ENCODE results near the gene ABHD1.
A peak's percentile ranks its signal among the peaks of the same experiment; 100 is the strongest.

Gene ABHD1

GRCh38 chr2:27134781-27135477, 11.3 kb downstream of the ABHD1 start:
- DNase-seq (ENCODE audit: insufficient read length, low spot score), result no peak
- FAIRE-seq, result peak; percentile 95

DNA sequence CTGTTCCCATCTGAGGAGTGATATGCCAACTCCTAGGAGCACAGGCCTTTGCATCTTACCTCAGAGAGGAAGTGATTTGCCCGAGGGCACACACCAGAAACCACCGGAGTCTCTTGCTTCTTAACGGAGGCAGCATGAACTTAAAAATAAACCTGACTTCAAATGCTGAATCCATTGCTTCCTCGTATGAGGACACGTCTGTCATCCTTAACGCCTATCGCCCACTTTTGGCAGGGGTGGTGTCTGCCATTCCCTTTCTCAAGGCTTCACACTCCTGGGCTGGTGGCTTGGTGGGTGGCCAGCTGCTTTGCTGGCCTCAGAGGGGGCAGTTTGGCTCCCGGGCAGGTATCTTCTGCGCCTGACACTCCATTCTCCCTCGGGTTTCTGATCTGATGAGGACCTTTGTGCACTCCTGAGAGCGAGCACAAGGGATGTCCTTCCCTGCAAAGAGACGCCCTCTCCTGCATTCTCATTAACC, 11.9 kb downstream of the ABHD1 start:
- FAIRE-seq (no peak), DNase-seq (ENCODE audit: insufficient read length, low spot score) (no peak)

DNA sequence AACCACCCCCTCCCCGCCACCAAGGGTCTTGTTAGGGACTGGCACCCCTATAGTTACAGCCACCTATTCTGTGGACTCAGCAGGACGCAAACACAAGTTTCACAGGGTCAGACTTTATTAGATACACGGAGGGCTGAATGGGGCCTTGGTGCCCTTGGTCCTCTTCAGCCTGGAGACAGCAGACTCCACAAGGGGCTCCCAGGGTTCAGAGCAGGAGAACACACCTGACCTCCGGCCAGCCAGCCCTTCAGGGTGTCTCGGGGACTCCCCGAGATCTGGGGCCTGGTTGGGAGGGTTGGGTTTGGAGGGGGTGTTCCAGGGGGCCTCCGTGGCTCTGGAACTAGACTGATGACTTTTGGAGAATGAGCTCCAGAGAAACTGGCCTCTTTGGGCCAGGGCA, 13.1 kb downstream of the ABHD1 start:
- FAIRE-seq (no peak), DNase-seq (ENCODE audit: insufficient read length, low spot score) (no peak)

DNA sequence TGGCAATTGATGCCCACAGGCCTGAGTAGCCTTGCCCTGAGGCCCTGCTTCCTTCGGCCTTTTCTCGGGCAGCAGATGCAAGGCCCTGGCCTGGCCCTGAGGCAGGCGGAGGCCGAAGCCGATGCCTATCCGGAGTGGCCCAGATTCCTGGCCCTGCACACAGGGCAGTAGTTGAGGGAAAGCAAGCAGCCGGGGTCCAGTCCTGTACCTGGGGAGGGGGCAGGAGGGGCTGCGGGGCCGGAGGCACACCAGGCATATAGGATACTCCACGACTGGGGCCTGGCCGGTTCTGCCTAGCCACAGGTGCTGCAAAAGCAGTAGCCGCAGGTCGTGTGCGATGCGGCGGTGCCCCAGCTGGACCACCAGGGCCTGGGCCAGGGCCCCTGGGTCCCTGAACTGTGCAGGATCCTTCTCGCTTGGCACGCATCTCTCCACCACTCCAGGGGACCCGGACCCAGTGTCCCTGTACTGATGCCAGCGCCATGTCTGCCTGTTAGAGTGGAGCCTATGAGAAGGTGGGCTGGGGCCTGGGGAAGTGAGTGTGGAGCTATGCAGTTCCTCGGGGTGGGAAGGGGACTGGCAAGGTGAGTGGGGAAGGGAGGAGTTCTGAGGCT, 13.8 kb downstream of the ABHD1 start:
- no peak for FAIRE-seq

GRCh38 chr2:27138111-27138510, 14.5 kb downstream of the ABHD1 start:
- no peak for DNase-seq (ENCODE audit: insufficient read length, low spot score)
- FAIRE-seq, result no peak

More for the DNA sequence above, 13.8 kb downstream of the ABHD1 start:
- no peak for DNase-seq (ENCODE audit: insufficient read length, low spot score)

GRCh38 chr2:27139310-27139709, 15.7 kb downstream of the ABHD1 start, which contains the start of gene PRR30:
PRR30 (minus strand) TSS chr2:27139410; CDS start chr2:27138329, 1,081 bp downstream.
- no peak for DNase-seq (ENCODE audit: insufficient read length, low spot score)
- no peak for FAIRE-seq

DNA sequence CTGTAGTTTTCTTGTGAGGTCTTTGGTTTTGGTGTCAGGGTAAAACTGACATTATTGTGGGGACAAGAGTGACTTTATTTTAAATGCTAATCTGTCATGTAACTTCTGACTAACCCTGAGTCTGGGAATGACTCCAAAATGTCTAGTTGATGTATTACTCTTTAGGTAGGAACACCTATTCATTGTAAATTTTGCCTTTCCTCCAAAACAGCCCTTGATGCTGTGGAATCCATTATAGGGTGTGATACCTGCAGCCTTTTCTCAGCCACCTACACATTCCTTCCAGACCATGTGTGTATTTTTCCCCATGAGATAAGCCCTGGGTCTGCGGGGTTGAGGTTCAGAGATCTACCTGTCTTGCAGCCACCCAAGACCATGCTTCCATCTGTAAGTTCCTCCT, 19.7 kb downstream of the ABHD1 start:
- FAIRE-seq, result no peak
- DNase-seq (ENCODE audit: insufficient read length, low spot score), result no peak

- DNase-seq (ENCODE audit: insufficient read length, low spot score) (no peak), FAIRE-seq (no peak)
Measured at GRCh38 chr2:27145682-27146081, 22.1 kb downstream of the ABHD1 start.

- DNase-seq (ENCODE audit: insufficient read length, low spot score), result no peak
- FAIRE-seq, result no peak
Measured at GRCh38 chr2:27147935-27148334, 24.3 kb downstream of the ABHD1 start.

- FAIRE-seq (no peak), DNase-seq (ENCODE audit: insufficient read length, low spot score) (no peak)
Measured at GRCh38 chr2:27148801-27149439, 25.3 kb downstream of the ABHD1 start, which contains the start of gene TCF23. TCF23 (plus strand) TSS chr2:27149004; CDS start chr2:27149134, 130 bp downstream.

- DNase-seq (ENCODE audit: insufficient read length, low spot score) (no peak), FAIRE-seq (no peak)
Measured at GRCh38 chr2:27149570-27150405, 26.2 kb downstream of the ABHD1 start.

- no peak for DNase-seq (ENCODE audit: insufficient read length, low spot score)
- no peak for FAIRE-seq
Measured at GRCh38 chr2:27150639-27151230, 27.1 kb downstream of the ABHD1 start.

GRCh38 chr2:27152102-27152795, 28.6 kb downstream of the ABHD1 start:
- FAIRE-seq, result no peak

GRCh38 chr2:27152796-27153464, 29.3 kb downstream of the ABHD1 start:
- FAIRE-seq, result no peak

More at GRCh38 chr2:27152102-27152795, 28.6 kb downstream of the ABHD1 start:
- DNase-seq (ENCODE audit: insufficient read length, low spot score), result no peak

DNA sequence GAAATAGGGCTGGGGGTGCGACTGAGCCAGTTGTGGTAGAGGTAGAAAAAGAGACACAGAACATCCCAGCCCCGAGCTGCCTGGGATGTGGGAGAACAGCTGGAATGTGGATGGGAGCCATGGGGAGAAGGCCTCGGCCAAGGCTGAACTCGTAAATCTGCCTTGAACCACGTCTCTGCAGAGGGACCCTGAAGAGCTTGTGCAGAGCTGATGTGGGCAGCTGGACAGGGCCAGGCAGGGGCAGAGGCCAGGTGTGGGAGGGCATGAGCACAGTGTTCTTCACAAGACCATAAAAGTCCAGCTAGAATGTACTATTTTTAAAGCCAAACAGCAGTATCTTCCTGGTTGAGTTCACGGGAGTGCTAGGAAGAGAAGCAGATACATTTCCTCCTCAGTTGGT, 30.9 kb downstream of the ABHD1 start:
- DNase-seq (ENCODE audit: insufficient read length, low spot score), result no peak
- no peak for FAIRE-seq

More at GRCh38 chr2:27152796-27153464, 29.3 kb downstream of the ABHD1 start:
- DNase-seq (ENCODE audit: insufficient read length, low spot score), result no peak

DNA sequence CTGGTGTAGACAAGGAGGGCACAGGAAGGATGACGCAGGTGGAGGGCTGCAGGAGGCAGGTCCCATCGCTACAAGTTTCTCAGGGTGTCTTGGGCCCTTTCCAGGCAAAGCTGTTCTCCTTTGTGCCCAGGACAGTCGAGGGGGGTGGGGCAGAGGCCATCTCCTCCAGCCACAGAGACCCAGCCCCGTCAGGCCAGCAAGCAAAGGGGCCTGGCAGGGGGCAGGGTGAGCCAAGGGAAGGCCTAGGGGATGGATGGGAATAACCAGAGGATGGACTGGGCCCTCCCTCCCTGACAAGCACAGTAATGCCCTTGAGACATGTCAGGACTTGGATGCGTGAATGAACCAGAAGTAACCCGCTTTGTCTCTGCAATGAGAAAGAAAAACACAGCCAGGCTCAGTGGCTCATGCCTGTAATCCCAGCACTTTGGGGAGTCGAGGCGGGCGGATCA, 31.5 kb downstream of the ABHD1 start:
- DNase-seq (ENCODE audit: insufficient read length, low spot score) (no peak), FAIRE-seq (no peak)

DNA sequence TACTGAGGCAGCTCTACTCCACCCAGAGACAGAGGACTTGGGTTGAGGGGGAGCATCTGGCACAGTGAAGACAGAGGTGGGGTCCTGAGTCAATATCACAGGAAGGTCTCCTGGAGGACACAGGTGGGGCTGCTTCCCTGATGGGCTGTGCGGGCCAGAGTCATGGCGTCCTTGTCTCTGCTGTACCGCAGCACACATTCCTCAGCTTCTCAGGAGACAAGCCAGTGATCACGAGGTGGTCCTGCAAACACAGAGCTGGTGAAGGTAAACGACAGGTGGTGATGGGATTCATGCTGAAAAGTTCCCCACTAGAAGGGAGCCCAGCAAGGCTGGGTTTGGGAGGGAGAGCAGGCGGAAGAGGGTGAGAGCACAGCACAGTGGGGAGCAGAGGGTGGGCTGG, 34.9 kb downstream of the ABHD1 start:
- no peak for DNase-seq (ENCODE audit: insufficient read length, low spot score)
- FAIRE-seq, result no peak

GRCh38 chr2:27159271-27159670, 35.7 kb downstream of the ABHD1 start:
- DNase-seq (ENCODE audit: insufficient read length, low spot score) (no peak), FAIRE-seq (no peak)

GRCh38 chr2:27160191-27160590, 36.6 kb downstream of the ABHD1 start:
- no peak for DNase-seq (ENCODE audit: insufficient read length, low spot score)
- no peak for FAIRE-seq
